Fibroblast of skin of scalp (primary cell): ENCODE measurements around the gene FRMD4A.
"Not testable (repeated sequence)": the region's sequence is repeated elsewhere in the genome, so short reads cannot be mapped to it uniquely, and the experiment has no call there.

Experiments used
- DNase-seq: peaks from one replicate; pipeline ENCODE4 v3.0.0-alpha.2; 2013

The FRMD4A gene

DNA sequence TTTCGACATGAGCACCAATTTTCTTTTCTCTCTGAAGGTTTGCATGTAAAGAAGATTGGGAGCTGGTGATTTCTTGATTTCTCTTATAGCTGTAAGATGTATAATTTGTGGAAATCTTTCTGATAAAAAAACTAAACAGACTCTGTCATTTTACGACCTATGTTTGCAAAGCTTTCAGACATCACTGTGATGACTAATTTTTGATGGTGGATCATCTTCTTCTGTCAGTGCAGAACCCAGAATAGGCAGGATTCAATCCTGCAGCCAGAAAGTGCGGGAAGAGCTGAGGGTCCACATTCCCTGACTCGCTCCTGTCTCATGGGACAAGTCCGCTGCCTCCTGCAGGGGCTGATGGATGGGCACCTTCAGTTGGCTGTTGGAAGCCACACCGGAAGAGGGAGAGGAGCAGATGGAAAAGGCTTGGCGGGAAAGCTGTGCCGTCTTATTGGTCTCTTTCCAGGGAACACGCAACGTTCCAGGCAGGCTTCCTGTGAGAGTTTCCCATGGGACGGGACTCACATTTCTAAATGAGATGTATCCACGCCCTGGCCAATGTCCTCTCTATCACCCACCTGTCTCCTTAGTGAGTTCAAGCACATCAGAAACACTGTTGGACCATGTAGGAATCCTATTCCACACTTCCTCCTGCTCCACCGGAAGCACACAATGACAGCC is 557.1 kb downstream of the FRMD4A start:
- no peak for DNase-seq

DNA sequence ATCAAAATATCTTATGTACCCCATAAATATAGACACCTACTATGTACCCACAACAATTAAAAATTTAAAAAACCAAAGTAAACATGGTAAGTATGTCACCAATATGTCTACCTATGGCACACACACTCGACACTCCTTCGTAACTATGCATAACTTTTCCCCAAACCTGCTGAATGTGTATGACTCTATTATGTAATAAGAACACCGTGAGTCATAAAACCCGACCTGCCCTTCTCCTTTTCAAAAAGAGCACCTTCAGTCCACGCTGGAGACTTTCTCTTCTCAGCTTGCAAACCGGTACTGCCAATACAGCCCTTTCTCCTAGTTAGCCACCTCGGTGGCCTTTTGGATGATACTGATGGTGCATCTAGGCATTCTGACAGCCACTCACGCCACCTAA is 557.7 kb downstream of the FRMD4A start:
- DNase-seq, result no peak

DNA sequence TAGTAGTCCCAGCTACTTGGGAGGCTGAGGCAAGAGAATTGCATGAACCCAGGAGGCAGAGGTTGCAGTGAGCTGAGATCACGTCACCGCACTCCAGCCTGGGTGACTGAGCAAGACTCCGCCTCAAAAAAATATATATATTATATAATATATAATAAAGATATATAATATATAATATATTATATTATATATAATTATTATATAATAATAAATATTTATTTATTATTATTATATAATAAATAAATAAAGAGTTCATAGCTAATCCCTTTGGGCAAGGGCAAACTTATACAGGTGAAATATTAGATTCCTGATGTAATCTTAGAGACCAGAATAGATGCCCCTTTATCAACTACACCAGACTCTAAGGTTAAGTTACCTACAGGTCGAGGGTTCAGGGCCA is 558.7 kb downstream of the FRMD4A start:
- DNase-seq, result no peak

DNA sequence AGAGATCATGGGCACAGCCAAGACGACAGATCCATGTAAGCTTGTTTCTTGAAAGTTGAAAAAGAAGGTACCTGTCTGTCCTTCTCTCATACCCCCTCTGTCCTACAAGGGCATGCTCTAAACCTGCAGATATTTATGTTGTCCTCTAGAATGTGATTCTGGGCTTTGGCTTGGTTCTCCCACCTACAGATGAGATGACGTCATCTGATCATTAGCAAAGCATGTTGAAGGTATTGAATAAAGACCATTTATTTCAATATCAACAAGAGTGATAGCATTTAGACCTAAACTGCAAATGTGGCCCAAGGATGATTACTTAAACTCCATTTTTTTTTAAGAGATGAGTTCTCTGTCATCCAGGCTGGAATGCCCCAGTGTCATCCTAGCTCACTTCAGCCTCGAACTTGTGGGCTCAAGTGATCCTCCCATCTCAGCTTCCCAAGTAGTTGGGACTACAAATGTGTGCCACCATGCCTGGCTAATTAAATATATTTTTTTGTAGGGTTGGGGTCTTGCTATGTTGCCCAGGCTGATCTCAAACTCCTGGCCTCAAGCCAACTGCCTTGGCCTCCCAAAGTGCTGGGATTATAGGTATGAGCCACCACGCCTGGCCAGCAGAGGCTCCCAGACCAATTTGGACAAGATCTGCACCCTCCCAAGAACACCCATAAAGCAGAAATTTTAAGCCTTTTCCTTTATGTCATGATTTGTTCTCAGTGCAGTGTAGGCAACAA is 559.8 kb downstream of the FRMD4A start:
- no peak for DNase-seq

DNA sequence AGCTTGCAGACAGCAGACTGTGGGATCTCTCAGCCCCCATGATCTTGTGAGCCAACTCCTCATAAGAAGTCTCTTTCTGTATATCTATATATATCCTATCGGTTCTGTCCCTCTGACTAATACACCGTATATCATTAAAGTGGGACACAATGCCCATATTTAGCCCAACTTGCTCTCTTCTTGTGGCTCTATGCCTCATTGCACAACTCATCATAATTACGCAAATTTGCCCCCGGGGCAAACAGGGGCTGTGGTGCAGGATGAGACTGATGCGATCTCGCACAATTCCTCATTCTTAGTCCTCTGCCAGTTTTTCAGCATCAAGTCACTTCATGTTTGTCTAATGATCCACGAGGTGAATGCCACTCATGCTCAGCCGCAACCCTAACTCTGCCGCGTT is 560.8 kb downstream of the FRMD4A start:
- DNase-seq, result peak; percentile 72

DNA sequence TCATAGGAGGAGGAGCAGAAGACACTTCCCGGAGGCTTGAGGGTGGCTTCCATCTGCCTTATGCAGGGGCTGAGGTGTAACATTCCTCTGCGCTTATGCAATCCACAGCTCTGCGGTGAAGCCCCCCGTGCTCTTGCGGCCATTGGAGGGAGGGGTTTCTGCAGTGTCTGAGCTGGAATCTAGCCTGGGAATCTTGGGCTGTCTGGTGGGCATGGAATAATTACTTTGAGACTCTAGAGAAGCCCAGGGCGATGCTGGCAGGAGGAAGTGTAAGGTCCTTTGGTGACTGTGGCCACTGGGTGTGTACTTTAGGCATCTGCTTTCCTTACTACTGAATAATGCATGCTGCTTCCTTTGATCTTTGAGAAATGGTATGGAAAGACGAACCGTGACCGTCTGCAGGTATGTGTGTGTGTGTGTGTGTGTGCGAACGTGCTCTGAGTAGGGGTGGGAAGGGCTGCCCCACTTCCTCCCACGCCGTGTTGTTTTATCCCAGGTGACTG is 563.0 kb downstream of the FRMD4A start:
- DNase-seq, result peak; percentile 69

DNA sequence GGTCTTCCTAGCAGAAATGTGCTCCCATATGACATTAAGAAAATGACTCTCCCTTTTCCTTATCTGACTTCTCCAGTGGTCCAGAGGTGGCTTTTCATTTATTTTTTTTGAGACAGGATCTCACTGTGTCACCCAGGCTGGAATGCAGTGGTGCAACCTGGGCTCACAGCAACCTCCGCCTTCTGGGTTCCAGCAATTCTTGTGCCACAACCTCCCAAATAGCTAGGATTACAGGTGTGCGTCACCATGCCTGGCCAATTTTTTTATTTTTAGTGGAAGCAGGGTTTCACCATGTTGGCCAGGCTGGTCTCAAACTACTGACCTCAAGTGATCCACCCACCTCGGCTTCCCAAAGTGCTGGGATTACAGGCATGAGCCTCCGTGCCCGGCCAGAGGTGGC is 563.6 kb downstream of the FRMD4A start:
- not testable (repeated sequence) for DNase-seq

DNA sequence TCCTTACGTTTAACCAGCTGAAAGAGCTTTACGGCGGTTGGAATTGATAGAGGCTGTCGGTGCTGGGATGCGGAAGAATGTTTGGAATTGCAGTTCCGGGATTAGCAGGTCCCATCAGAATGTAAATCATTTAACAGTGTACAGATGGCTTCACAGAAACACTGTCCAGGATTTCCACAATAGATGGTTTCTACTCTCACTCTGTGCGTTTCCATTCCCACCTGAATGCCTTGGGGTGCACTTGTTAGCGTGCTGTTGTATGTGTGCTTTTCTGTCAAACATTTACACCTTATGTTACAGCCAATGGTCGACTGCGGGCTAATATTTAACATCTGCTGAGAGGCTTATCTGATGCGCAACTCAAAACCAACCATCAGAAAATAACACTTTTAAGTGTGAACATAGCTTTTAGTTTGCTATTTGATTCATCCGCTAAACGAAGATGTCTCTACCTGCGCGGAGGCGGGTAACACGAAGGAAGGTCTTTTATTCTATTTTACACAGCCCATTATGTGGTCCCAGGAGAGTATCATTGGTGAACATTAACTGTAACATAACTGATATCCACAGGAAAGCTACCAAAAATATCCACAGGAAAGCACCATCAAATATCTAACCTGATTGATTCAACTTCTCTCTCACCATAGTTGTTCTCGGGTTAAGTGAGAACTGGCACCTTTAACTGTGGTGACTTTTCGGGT is 564.9 kb downstream of the FRMD4A start:
- DNase-seq, result peak; percentile 66

DNA sequence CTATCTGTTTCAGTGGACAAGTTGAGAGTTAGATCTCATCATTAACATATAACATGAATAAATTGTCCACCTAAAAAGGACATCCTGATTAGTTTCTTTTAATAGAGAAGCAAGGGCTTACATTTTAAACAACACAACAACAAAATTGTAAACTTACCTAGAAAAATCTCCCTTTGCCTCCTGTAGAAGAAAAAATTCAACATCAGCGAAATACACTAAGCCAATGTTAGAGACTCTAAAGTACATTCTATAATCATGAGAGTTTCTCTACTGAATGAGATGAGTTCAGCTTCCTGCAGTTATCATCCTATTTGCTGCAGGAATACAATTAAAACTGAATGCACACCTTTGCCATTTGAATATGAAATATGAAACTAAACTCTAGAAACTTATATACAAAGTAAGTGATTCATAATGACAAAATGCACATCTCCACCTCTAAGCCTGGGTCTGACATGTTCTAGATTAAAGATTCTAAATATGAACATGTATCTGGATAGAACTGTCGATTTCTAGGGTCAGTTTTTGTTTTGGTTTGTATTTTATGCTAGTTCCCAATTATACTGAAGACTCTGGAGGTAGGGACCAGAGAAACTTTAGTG is 569.1 kb downstream of the FRMD4A start:
- DNase-seq, result no peak

DNA sequence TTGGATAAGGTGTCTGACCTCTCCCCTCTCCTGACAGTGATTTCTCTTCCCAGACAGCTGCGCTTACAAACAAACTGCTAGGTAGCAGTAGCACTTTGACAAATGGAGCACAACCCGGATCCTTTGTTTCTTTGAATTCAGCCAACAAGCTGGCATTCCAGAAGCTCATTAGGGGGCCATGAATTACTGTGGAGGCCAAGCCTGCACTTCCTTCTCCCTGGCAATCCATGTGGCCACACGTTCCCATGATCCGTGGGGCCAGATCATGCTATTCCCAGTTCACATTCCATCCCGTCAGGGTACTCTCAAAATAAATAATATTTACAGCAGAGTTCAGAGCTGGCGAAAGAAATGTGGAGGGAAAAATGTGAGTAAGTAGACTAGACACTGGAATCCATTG is 571.6 kb downstream of the FRMD4A start:
- DNase-seq, result peak; percentile 92

DNA sequence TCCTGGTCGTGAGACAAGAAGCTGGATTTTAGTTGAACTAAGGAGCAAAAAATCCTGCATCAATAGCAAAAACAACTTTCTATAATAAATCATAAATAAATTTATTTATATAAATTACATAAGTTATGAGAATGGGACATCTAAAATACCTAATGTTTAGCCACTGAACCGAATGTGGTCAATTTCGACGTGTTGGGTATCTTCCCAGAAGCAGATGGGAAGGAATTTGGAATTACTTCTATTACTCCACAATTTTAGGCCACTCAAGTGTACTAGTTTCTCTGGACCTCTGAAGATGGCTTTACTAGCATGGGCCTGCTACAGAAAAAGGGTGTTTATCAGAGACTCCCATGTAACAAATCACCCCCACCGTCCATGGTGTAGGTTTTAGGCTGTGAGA is 572.0 kb downstream of the FRMD4A start:
- peak; percentile 22 for DNase-seq

DNA sequence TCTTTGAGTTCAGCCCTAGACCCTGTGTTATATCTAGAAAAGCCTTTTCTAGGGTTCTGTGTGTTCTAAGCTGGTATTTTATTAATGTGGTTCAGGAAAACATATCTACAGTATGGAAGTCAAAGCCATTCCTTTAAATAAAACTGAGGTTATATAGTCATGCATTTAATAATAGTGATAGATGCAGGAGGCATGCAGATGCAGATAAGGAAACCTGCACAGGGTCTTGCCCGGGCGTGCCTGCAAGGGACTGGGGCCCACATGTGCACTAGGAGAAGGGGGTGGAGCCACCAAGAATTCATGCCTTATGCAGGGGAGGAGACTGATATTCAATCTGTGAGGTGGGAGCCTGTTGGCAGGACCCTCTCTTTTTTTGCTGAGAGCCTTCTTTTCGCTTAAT is 572.4 kb downstream of the FRMD4A start:
- peak; percentile 58 for DNase-seq

DNA sequence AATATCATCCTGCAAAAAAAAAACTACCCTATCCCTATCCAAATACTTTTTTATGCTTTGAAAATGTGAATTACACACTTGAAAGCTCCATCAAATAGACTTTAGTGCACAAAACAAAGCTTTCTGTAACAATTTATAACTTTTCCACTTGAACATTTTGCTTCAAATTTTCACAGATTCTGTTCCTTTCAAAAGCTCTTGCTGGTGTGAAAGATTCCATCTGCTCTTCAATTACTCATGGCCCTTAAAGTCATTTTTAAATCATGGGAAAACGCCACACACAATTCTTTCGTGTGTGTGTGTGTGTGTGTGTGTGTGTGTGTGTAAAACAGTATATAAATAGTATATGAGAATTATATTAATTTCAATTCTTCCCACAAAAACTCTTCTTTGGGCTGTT is 576.4 kb downstream of the FRMD4A start:
- DNase-seq, result no peak

DNA sequence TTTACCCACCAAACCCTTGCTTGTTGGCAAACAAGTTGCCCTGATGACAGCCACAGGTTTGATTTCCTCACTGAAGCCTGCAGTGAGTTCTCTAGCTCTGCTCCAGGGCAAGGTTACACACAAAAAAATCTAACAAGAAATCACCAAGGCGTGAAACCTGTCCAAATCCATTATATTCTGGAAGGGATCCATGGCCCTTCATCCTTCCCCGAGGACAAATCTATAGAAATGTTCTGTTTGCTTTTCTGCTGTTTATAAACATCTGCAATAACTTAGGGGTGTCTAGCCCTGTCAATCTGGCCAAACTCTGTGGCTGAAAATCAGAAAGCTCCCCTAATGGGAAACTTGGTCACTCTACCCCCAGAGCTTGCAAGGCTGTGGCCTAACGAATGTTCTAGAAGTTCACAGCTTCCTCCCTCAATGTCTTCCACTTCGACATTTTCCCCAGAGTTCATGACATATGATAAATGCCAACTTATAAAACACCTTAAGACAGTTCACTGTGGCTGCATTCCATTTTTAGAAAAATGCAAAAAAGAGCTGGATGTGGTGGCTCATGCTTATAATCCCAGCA is 579.4 kb downstream of the FRMD4A start:
- no peak for DNase-seq

DNA sequence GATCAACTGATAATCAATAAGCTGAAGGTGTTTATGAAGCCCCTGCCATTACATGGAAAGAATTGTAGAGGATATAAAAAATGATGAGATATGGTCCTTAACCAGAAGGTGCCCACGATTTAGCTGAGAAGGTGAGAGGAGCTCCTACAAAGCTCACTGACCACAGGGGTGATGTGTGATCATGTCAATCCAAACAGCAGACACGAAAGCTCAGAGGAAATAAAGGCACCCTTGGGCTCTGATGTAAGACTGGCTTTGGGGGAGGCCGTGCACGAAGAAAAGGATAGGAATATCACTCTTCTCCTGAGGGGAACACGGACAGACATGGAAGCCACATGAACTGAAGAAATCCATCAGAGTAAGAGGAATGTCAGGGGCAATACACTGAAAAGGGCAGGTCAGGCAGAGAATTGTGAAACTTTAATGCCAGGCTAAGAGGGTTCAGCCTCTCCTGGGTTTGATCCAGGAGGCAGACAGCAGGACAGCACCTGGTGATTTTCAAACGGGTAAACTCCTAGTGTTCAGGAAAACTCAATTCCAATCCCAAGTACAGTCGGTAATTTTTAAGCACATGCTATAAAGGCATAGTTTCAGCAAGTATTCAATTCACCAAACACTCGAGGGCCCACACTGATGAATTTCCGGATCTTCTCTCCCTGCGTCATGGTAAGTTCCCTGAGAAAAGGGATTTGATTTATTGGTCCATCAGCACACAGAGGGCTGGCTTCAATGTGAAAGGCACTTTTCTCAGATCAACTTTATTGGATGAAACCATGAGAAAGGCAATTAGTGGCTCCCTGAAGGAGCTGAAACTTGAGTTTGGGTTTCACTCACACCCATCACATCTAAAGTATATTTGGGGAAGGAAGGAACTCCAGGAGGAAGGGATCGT is 580.2 kb downstream of the FRMD4A start:
- no peak for DNase-seq

DNA sequence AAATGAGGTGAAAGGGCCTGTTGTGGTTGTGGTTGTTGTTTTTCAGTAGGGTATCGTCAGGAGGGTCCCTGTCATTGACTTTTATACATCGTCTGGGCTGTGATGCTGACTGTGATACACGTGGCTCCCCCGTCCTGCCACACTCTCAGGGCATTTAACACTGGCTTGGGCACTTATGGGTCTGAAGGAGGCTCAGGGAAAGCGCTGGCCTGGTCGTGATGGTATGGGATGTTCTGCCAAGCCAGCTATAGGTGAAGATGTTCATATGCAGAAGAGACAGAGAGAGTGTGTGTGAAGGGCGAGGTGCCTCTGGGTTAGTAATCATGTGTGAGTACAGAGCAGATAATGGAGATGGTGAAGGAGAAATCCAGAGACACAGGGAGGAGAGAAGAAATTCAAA is 585.5 kb downstream of the FRMD4A start:
- no peak for DNase-seq

DNA sequence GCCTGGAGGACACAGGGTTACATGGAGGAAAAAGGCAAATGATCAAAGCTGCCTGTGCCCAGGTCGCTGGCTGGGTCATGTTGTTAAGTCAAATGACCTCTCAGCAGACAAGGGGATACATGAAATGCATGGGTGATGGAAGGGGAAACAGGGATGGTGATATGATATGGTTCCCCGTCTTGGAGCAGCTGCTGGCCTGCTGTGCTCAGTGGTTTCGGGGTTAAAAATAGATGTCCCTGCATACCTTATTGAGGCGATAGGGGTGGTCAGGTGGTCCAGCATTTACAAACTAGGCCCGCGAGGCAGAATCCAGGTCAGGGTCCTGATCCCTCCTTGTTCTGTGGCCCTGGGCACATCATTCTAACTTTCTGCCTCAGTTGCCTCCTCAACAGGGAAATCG is 586.8 kb downstream of the FRMD4A start:
- DNase-seq, result no peak

DNA sequence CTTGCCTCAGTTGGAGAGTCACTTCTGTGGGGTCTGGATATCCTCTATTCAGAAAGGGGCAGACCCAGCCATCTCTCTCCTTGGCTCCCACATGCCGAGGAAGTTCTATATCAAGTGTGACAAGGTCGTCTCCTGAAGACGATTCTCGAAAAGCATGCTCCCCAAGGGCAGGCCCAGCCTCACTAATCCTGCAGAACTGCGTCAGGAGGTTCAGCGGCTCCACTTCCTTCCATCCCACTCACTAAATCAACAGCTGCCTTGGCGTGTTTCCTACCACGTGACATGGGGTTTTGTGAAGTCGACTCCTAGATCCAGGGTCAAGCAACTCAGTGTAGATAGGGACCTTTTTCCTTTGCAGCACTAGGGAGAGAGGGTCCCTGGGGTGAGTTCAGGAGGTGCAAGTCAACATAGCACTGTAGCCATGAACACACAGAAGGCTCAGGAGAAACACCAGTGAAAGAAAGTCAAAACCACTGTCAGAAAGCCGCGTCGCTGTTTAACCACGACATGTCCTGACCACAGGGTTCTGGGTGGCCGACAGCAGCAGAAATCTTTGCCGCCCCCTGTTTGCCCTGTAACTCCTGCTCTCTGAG is 587.5 kb downstream of the FRMD4A start:
- DNase-seq, result no peak

DNA sequence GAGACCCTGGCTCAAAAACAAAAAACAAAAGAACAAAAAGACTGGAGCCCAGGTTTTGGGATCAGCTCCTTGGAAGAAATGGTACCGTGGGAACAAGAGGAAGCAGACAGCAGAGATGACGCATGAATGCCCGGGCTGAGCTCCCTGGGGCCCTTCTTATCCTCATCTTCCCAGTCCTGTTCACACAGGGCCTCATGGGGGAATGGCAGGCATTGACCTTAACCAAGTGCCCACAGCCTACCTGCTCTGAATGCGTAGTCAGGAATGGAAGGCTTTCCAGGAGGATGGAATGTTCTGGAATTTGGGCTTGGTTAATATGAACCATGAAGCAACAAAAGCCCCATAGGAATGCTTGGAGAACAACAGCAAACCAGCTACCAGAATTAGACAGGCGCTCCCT is 589.3 kb downstream of the FRMD4A start:
- DNase-seq, result no peak

DNA sequence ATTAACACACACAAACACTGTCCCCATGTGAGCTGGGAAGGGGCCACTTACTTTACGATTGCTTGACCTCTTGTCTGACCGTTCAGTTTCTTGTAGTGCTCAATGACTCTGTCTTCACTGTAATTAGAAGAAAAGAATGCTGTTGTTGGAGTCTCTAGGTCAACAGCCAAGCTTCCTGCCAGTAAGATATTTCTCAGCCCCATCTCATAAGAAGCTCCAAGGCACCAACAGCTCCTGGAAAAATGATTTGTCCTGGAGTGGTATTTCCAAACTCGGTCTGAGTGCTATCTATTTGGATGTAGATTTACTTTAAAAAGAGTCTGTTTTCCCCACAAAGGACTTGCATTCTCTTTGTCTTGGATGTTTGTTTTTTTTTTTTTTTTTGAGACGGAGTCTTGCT is 590.3 kb downstream of the FRMD4A start:
- no peak for DNase-seq

DNA sequence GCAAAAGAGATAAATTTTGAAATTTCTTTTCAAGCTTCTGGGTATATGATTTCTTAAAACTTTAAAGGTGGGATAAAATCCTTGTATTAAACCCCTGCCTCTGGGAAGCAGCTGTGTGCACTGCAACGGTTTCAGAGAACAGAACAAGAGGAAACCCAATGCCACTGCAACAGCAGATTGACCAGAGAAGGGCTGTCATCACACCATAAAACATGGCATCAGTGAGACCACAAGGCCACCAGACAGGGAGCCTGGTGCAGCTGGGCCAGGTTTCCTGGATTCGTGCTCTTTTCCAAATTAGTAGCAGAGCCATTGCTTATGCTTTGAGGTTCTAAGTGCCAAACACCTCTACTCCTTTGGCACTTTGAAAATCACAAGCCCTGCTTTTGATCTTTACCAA is 591.5 kb downstream of the FRMD4A start:
- no peak for DNase-seq
